ENCODE data around the gene CSTPP1.
"Not testable (repeated sequence)": the region's sequence is repeated elsewhere in the genome, so short reads cannot be mapped to it uniquely, and the experiment has no call there.

Gene CSTPP1

DNA sequence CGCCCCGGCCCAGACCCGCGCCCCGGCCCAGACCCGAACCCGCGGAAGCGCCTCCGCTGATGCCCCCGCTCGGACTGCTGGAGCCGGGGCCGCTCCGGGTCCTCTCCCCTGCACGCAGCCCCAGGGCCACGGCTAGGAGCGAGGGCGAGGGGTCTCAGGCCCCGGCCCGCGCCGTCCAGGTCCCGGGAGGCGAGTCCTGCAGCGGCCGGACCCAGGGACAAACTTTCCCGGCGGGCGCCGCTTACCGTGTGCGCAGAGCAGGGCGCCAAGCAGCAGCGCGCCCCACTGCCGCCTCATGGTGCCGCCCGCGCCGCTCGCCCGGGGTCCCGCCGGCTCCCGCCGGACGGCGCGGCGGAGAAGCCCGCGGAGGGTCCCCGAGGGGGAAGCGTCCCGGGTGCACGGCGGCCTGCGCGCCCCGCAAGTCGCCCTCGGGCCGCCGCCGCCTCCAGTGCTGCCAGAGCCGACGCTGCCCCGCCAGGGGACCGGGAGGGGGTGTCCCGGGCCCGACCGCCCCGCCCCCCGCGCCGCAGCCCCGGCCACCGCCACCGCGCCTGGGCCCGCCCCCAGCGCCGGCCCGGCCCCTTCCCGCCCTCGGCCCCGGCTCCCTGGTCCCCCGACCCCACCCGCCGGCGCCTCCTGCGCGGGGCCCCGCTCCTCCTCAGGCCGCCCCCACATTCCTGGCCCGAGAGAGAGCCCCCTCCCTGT lies 18.3 kb upstream of the CSTPP1 start, which contains the start of gene LRP4:
LRP4 (minus strand) TSS at position 468 of the 705 bp plus-strand sequence; CDS start at position 297, 171 bp downstream.
- FAIRE-seq: no peak
- DNase-seq (ENCODE audit: insufficient read length, low spot score): no peak
- TF ChIP-seq POLR2A (IDR thresholded peaks at IDR 0.05; ENCODE audit: low read depth, low read length): 0 out of 2 replicates have a peak, but pooled peaks have one; percentile 25

DNA sequence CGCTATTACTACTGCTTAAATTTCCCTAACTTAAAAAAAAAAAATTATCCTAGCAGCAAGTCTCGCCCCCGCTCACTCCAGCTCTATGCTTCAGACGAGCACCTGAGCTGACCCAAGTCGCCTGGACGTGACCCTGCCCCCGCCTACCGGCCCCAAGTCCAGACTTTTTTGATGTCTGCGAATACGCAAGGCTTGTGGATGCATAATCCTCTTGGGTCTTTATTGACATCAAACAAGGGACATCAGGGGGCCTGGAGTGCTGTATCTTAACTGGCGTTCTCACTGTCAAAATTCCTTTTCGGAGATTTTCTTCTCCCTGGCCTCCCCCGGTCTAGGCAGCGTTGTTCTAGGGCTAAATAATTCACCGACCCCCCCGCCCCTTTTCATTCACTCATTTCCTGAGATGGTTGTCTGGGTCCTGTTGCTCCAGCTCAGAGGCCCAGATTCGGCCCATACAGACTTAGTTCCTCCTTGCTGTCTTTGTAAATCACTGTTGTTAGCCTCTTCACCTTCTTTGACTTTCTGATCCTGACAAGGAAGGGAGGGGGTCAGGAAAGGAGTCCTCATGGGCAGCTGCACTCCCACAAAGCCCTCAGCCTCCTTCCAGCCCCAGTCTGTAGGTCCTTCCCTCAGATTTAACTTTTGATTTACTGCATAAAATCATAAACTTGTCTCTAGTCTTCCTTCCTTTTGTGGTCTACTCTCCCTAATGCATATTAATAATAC lies 17.6 kb upstream of the CSTPP1 start:
- DNase-seq (ENCODE audit: insufficient read length, low spot score): no peak
- TF ChIP-seq POLR2A (IDR thresholded peaks at IDR 0.05; ENCODE audit: low read depth, low read length): no peak
- no peak for FAIRE-seq

DNA sequence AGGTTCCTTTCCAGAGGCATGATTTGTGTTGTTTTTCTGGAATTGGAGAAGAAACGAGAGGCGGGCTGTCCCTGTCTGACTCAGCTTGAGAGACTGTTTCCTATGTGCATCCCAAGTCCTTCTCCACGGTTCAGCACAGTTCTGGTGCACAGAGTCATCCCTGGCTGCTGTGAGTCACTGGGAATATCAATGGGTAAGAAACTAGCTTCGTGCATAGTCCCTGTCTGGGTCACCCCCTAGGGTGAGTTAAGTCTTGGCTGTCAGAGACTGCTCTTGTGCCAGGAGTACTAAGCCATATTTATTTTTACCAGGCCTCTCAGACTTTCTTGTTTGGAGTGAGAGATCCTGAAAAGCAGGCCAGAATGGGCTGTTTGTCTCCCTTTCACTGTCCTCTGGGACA lies 15.8 kb upstream of the CSTPP1 start:
- DNase-seq (ENCODE audit: insufficient read length, low spot score) (peak; percentile 99), FAIRE-seq (peak; percentile 97)
- TF ChIP-seq POLR2A (IDR thresholded peaks at IDR 0.05; ENCODE audit: low read depth, low read length): no peak

DNA sequence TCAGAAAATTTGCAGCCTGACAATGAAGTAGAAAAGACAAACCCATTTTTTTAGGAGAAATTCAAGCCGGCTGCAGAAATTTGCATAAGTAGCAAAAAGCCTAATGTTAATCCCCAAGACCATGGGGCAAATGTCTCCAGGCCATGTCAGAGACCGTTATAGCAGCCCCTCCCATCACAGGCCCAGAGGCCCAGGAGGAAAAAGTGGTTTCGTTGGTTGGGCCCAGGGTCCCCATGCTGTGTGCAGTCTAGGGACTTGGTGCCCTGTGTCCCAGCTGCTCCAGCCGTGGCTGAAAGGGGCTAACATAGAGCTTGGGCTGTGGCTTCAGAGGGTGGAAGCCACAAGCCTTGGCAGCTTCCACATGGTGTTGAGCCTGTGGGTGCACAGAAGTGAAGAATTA lies 8.6 kb upstream of the CSTPP1 start:
- not testable (repeated sequence) for FAIRE-seq; DNase-seq (ENCODE audit: insufficient read length, low spot score)

DNA sequence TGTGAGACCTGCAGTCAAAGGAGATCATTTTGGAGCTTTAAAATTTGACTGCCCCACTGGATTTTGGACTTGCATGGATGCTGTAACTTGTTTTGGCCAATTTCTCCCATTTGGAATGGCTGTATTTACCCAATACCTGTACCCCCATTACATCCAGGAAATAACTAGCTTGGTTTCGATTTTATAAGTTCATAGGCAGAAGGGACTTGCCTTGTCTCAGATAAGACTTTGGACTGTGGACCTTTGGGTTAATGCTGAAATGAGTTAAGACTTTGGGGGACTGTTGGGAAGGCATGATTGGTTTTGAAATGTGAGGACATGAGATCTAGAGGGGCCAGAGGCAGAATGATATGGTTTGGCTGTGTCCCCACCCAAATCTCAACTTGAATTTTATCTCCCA lies 7.9 kb upstream of the CSTPP1 start:
- FAIRE-seq; DNase-seq (ENCODE audit: insufficient read length, low spot score): not testable (repeated sequence)

DNA sequence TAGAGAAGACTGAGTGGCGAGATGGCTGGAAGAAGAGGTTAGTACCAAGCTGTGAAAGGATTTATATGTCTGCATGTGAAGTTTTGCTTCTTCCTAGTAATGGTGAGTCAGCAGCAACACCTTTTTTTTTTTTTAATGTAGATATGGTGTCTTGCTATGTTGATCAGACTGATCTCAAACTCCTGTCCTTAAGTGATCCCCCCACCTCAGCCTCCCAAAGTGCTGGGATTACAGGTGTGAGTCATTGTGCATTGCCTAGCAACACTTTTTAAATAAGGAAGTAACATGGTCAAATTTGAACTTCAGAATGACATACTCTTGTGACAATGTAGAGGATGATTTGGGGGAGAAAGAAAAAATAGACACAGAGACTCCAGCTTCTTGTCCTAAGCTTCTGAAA lies 6.5 kb upstream of the CSTPP1 start:
- FAIRE-seq (peak; percentile 23), DNase-seq (ENCODE audit: insufficient read length, low spot score) (no peak)
- TF ChIP-seq POLR2A (IDR thresholded peaks at IDR 0.05; ENCODE audit: low read depth, low read length): no peak

DNA sequence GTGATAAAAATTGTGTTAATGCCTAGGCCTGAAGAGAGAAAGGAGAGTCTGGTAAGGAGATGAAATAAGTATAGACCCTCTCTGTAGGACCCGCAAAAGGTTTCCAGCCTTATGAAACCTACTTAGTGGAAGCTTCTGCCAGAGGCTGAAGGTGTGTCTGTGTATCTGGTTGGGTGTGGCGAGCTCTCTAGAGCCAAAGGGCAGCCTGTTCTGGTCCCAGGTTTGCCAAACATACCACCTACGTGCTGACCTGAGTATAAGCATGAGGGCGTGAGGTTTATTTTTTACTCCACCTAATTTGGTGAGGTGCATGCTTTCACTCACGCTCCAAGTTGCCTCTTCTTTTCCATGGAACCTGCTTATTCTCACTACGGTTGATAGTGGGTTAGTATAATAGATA lies 5.6 kb downstream of the CSTPP1 start:
- no peak for DNase-seq (ENCODE audit: insufficient read length, low spot score)
- TF ChIP-seq POLR2A (IDR thresholded peaks at IDR 0.05; ENCODE audit: low read depth, low read length): no peak
- FAIRE-seq: no peak

DNA sequence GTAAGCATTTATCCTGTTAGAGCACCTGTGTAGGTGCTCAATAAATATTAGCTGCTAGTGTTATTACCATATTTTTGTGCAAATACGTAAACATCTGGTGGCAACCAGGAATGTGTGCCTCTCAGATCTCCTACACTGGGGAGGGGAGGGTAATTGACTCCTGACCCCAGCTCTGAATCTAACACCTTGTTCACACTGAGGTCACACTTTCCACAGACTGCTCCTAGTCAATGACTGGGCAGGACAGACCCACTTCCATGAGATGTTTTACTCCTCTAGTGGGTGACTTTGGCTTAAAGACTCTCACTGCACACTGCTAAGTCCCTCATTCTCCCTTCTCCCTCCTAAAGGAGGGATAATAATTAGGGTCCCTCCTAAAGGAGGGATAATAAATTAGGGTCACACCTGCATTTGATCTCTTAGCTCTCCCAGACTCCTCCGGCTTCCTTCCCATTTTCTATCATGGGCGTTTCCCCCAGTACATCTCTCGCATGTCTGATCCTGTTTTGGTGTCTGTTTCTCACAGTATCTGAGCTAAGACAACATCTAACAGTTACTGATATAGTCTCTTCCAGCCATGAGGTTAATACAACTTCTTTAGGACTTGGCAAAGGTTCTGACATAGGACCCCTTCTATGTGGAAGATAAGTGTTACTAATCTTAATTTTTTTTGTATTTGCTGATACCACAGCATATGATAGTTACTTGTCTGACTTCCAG lies 8.0 kb downstream of the CSTPP1 start:
- TF ChIP-seq POLR2A (IDR thresholded peaks at IDR 0.05; ENCODE audit: low read depth, low read length): no peak
- FAIRE-seq (no peak), DNase-seq (ENCODE audit: insufficient read length, low spot score) (no peak)

DNA sequence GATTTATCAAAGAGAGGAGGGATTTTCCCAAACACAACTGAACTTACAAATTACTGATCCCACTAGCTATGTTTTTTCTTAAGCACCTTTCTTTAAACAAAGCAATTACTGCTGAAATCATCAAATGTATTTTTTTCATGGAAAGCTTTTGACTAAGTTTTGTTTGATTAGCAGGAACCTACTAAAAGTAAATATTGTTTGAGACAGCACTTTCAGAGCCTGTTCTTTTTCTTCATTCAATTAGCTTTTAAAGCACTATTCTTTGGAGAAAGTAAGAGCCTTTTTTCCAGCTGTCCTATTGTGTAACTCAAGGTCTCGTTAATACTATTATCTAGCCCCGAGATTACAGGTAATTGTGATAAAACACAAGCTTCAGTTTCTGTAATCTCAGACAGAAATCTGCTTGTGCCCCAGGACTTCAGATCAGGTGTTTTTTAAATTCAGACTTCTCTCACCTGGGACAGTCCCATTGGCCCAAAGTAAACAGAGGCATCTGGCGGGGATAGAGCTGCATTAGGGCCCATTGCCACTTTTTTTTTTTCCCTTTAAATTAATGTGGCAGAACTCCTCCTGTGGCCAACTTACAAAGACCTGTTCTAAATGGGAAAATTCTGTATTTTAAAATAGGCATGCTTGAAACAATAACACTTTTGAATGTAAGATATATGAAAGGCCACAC lies 11.0 kb downstream of the CSTPP1 start:
- no peak for DNase-seq (ENCODE audit: insufficient read length, low spot score)
- no peak for FAIRE-seq
- no peak for TF ChIP-seq POLR2A (IDR thresholded peaks at IDR 0.05; ENCODE audit: low read depth, low read length)

DNA sequence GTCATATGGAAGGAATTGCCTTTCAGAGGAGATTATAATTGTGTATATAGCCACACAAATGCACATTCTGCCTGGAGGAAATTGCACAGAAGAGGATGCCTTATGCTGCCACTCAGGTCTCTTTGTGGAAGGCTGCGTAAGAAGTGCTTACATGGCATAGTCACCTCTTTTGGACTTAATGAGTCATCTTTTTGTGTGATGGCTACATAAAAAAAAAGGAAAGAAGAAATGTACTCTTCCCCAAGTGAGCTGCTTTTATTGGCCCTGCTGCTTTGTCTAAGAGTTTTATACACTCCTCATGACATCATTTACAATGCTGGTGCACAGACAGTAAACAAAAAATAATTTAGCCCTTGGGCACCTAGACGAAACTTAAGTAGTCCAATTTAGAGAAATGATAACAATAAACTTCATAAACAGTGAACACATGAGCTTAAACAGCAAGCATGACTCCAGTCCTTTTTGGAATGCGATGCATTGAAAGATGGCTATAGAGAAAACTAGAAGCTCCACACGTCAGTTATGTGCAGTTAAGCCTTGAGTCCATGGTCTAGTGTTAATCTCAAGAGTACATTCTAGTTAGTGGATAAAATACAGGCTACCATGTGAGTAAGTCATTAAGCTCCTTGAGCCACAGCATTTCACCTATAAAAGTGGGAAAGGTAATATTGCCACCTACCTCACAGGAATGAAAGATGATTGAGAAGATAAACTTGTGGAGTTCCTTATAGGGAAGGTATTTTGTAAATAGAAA lies 12.0 kb downstream of the CSTPP1 start:
- DNase-seq (ENCODE audit: insufficient read length, low spot score) (peak; percentile 66), FAIRE-seq (peak; percentile 97)
- TF ChIP-seq POLR2A (IDR thresholded peaks at IDR 0.05; ENCODE audit: low read depth, low read length): no peak

DNA sequence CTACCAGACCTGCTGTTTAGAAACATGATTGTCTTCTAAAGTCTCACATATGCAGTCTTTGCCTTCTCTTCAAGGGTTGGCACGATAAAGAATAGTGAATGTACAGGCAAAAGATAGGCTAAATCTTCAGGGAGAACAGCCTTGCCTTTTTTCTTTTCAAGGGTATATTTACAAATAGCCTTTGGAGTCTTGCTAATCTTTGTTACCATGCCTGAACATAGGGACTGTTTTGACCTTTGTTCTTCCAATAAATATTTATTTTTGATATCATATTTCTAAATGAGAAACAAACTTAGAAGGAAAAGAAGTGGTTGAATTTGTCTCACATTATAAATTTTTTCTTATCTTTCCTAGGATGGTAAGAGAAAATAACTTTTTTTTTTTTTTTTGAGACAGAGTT lies 12.7 kb downstream of the CSTPP1 start:
- DNase-seq (ENCODE audit: insufficient read length, low spot score) (no peak), FAIRE-seq (no peak)
- TF ChIP-seq POLR2A (IDR thresholded peaks at IDR 0.05; ENCODE audit: low read depth, low read length): no peak

DNA sequence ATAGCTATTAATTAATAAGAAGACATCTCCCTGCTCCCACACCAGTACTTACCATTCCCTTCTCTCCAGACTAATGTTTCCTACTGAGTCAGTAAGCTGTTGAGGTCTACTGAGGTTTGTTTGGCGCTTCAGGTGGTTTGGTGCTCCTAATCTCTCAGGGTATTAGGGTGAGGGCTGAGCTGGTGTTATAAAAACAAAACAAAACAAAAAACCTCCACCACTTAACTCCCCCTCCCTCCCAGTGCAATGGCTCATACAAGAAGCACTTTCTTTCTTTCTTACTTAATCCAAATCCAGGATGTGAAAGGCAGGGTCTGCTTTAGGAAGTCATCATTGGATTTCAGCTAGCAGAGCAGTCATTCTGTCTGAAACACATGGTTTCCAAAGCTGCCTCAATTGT lies 15.3 kb downstream of the CSTPP1 start:
- no peak for DNase-seq (ENCODE audit: insufficient read length, low spot score)
- TF ChIP-seq POLR2A (IDR thresholded peaks at IDR 0.05; ENCODE audit: low read depth, low read length): no peak
- no peak for FAIRE-seq

DNA sequence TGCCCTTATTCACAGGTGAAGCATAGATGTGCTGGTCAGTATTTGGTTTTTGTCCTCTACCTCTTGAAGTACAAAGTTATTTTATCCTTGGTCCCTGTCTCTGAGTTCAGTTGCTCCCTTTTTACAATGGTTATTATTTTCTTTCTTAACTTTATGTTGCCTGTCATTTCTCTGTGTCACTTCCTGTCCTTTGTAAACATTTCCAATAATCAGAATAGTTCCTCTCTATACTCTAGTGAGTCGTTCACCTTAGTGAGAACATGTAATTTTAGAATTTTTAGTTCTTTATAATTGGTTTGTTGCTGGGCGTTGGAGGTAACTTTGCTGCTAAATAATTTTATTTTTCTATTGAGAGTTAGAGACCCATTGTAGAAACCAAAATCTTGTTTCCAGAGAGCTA lies 16.0 kb downstream of the CSTPP1 start:
- FAIRE-seq (peak; percentile 30), DNase-seq (ENCODE audit: insufficient read length, low spot score) (no peak)
- no peak for TF ChIP-seq POLR2A (IDR thresholded peaks at IDR 0.05; ENCODE audit: low read depth, low read length)
